ENCODE data around the gene CCDC152. TPM values are rescaled to one million over a fixed set of nuclear protein-coding genes. Genes with fewer than 3 reads are reported as not detected.

Gene CCDC152
- total RNA-seq, 1 donor from 2014 or later = 0.70 TPM

DNA sequence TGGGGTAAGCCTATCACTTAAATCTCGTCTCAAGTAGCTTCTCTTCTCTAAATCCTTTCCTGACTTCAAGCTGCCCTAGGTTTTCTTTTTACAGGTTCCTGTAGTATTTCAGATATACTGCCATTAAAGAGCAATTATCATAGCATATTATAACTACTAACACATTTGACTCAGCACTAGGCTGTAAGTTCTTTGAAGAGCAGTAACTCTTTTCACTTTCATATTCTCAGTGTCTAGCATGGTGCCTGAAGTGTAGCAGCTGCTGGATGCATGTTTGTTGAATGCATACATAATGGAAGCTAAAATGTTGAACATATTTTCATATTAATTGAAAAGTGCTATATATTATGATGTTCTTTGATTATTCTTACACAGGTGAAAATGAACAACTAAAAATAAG is 22.5 kb downstream of the CCDC152 start:
- no peak for DNase-seq (ENCODE audit: low spot score)
- ATAC-seq = no peak

DNA sequence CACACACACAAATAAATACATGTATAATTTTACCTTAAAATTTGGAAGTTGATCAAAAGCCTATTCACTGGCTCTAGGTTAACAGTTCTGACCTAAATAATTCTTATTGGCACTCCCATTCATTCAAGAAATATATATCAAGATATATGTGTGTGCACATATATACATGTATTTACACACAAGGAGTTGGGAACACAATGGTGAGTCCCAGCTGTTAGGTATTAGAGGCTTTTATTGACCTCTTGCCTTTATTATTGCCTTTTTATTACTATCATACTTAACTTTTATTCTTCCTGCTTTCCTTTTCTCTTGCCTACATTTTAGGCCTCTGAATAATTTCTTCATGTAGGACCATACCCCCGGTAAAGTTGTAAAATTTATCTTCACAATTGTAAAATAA is 25.0 kb downstream of the CCDC152 start:
- no peak for ATAC-seq

DNA sequence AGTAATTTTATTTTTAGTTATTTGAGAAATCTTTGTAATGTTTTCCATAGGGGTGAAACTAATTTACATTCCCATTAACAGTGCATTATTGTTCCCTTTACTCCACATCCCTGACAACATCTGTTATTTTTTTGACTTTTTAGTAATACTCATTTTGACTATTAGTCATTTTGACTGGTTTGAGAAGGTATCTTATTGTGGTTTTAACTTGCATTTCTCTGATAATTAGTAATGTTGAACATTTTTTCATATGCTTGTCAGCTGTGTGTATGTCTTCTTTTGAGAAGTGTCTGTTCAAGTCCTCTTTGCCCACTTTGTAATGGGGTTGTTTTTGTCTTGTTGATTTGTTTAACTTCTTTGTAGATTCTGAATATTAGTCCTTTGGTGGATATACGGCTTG is 27.5 kb downstream of the CCDC152 start:
- ATAC-seq (no peak), DNase-seq (ENCODE audit: low spot score) (no peak)

More for the DNA sequence above, 25.0 kb downstream of the CCDC152 start:
- DNase-seq (ENCODE audit: low spot score) = no peak

DNA sequence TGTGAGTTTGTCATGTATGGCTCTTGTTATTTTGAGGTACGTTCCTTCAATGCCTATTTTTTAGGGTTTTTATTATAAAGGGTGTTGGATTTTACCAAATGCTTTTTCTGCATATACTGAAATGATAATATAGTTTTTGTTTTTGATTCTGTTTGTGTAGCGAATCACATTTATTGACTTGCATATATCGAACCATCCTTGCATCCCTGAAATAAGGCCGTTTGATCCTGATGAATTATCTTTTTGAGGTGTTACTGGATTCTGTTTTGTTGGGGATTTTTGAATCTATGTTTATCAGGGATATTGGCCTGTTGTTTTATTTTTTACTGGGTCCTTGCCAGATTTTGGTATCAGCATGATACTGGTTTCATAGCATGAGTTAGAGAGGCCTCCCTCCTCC is 29.1 kb downstream of the CCDC152 start:
- no peak for DNase-seq (ENCODE audit: low spot score)
- ATAC-seq = no peak

GRCh38 chr5:42787073-42787472 is 30.5 kb downstream of the CCDC152 start:
- DNase-seq (ENCODE audit: low spot score) (no peak), ATAC-seq (no peak)

DNA sequence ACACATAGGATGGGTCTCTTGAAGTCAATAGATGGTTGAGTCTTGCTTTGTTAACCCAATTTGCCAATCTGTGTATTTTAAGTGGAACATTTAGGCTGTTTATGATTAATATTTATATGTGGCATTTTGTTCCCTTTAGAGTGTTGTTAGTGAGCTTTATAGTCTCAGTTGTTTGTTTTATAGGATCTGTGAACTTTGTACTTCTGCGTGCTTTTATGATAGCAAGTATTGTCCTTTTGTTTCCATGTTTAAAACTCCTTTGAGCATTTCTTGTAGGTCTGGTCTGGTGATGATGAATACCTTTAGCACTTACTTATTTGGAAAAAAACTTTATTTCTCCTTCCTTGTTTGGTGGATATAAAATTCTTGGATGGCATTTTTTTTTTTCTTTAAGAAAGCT is 31.2 kb downstream of the CCDC152 start:
- no peak for DNase-seq (ENCODE audit: low spot score)
- no peak for ATAC-seq

DNA sequence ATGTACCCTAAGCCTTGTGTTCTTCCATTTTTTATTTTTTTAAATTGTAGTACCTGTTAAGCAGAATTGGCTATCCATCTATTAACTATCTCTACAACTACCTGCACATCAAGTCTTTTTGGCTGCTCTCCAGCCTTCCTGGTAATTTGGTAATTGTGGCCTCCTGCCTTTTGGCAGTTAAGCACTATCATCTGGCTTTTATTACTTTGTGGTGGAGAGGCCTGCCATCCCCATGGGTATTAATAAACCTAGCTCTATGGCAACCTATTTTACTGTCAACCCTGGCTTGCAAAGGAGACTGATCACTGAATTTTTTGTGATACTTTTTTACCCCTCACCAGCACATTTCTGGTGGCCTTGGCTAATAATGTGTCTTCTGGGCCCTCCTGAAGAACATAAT is 34.5 kb downstream of the CCDC152 start:
- ATAC-seq (no peak), DNase-seq (ENCODE audit: low spot score) (no peak)

DNA sequence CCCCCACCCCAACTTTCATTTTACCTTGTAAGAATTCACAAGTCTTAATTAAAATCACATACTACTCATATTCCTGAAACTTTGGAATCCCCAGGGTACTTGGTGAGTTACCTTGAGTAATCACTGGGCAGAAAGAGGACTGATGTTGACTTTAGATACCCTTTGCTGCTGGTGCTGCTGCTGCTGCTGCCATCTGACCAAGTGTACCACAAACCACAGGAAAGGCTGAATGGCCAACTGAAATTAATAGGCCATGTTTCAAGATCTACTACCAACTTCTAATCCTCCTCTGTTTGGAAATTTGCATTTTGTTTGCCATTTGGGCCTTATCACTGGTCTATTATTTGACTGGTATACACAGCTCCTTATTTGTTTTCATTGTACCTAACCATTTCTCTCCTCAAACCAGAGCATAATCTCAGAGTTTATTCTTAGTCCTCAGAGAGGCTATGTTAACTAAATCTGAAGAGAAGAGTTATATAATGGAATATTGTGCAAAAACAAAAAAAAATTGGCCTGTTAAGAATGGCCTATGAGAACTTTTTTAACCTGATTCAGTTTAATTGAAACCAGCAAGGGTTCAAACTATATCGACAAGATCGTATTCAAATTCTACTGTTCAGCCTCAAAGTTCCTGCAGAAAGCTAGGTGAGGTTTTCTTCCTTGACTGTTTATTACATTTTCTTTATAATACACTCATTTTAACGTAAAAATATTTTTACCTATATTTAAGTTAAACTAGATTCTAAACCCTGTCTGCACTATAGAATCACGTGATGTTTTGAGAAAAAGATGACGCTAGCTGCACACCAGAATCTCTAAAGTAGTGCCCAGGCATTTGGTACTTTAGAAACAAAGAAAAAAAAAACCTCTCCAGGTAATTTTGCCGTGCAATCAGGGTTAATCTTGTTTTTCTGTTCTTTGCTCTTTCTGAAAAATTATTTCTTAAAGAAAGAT is 41.9 kb downstream of the CCDC152 start:
- ATAC-seq = peak; percentile 69
- no peak for DNase-seq (ENCODE audit: low spot score)

DNA sequence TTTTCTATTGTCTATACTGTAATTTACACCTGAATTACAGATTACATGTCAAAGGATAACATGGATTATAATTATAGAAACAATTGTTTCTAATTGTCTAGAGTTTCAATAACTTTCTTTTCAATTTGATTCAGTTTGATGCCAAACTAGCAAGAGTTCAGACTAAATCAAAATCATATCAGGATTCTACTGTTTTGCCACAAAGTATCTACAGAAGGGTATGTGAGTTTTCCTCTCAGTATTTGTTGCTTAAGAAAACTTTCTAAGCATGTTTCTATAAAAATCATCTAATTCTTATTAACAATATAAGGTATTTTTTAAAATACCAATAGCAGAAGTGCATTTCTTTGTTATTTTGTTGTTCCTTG is 42.6 kb downstream of the CCDC152 start:
- DNase-seq (ENCODE audit: low spot score) (no peak), ATAC-seq (no peak)

GRCh38 chr5:42799668-42800114 is 43.1 kb downstream of the CCDC152 start:
- ATAC-seq (no peak), DNase-seq (ENCODE audit: low spot score) (no peak)

DNA sequence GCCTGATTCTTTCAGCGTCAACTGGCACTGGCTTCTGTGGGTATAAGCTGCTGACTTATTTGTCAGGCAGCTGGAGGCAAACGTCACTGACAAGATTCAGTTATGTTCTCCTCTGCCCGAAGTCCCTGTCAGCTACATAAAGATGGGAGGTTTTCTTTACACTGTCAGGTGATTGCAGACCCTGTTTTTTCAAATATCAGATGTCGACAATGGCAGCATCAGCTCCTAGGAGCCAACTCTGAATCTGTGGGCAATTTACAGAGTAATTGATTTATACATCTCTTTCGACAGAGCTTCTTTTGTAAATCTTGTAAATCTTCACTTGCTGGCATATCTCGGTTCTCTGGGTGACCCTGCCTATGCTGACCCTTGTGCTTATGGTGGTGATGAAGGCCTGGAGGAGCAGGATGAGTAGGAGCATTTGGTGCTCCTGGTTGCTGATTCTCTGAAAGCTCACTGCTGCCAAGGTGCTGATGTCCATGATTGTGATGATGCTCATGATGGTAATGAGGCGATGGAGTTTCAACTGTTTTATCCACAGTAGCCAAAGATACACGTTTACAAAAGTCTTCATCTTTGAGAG is 44.2 kb downstream of the CCDC152 start:
- ATAC-seq (peak; percentile 18), DNase-seq (ENCODE audit: low spot score) (no peak)

DNA sequence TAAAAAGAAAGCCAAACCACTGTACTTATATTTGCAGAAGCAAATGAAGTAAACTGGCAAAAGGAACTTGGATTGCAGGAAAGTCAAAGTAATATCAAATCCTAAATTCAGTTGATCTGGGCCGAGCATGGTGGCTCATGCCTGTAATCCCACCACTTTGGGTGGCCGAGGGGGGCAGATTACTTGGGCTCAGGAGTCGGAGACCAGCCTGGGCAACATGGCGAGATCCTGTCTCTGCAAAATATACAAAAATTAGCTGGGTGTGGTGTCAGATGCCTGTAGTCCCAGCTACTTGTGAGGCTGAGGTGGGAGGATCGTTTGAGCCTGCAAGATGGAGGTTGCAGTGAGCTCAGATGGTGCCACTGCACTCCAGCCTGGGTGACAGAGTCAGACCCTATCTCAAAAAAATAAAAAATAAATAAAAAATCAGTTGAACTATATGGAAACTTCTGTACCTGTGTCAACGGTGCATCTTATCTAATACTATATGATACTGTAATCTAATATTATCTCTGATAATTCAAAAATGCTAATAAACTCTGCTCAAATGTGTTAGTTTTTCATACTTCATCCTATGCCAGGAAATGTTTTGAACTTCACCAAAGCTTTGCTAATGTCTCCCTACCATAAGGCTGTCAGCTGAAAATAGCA is 45.0 kb downstream of the CCDC152 start:
- no peak for DNase-seq (ENCODE audit: low spot score)

GRCh38 chr5:42804717-42805339 is 48.2 kb downstream of the CCDC152 start:
- no peak for ATAC-seq
- DNase-seq (ENCODE audit: low spot score) = no peak

More for the DNA sequence above, 45.0 kb downstream of the CCDC152 start:
- ATAC-seq = no peak

DNA sequence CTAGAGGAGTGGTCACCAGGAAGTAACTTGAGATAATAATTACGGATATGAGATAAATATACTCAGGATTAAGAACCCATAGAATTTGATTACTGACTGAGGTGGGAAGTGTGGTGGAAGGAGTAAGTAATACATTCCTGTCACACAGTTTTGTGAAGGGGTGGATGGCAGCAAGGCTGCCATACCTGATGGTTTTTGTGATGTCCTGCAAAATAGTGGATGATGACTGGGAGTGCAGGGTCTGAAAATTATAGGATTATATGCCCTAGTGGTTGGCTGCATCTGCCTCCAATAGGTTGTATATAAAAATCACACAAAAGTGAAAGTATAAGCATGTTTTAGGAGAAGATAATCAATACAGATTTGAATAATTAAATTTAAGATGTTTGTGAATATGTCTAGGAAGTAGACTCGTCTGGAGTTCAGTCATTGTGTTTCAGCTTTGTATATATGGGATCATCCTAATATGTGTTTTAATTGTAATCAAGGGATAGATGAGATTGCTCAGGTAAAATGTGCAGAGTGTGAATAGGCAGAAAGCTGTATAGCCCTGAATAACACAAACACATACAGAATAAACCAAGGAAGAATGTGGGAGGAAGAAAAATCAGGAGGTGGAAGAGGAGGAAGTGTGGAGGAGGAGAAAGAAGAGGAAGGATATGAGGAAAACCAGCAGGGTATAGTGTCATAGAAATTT is 49.5 kb downstream of the CCDC152 start:
- DNase-seq (ENCODE audit: low spot score) (no peak), ATAC-seq (peak; percentile 15)

DNA sequence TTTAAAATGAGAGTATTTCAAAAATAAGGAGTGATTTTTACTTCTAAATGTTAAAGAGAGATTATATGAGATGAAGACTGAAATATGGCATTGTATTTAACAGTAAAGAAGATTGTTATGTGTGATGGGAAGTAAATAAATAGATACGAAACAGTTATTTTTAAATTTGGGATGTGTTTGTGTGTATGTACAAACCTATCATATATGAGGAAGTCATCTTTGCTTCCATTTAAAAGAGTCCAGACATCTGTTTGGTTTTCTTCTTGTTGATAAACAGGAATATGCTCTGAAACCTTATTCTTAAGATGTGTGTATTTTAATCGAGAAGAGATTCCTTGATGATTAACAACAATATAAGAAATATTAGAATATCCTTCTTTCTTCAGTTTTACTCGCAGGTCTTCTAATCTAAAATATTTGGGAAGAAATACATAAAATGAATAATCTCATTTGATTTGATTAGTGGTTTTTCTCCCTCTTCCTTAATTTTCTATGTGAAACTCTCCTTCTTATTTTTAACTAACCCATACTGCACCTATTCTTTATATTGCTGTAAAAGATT is 50.2 kb downstream of the CCDC152 start:
- DNase-seq (ENCODE audit: low spot score) (no peak), ATAC-seq (no peak)

GRCh38 chr5:42807722-42808447 is 51.3 kb downstream of the CCDC152 start:
- ATAC-seq = peak; percentile 64

DNA sequence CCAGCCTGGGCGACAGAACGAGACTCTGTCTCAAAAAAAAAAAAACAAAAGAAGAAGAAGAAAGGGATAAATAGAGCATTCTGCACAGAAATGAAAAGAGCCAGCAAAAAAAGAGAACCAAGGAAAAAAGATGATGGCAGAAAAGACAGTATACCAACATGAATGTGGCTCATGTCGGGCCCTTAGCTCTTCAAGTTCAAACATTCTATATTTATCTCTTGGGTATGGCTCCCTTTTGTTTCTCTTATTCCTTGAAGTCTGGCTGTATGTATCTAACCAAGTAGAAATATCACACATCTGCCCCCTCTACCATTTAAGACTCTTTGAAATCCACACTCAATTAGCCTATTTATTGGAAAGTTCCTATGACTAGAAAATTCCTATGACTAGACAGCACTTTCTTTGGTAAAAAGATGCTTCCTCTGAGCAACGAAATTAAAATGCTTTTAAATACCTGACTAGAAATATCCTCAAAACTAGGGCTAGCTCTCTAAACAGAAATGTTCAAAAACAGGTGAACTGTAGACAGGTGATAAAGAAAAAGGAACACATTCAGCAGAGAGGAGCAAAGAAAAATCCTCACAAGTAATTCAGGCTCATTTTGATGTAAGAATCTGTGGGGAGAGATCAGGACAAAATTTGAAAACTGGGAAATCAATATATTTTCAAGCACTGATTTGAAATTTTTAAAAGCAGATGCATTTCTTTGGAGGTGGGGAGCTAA is 52.4 kb downstream of the CCDC152 start:
- no peak for ATAC-seq
- DNase-seq (ENCODE audit: low spot score) = no peak

More at GRCh38 chr5:42807722-42808447, 51.3 kb downstream of the CCDC152 start:
- DNase-seq (ENCODE audit: low spot score) = no peak

GRCh38 chr5:42810834-42811590 is 54.4 kb downstream of the CCDC152 start:
- DNase-seq (ENCODE audit: low spot score) = no peak
- no peak for ATAC-seq
